Parathyroid adenoma (tissue), 2 donors: ENCODE data around the gene NCOA1.
A peak's percentile ranks its signal among the peaks of the same experiment; 100 is the strongest.

Source experiments
- H2AFZ ChIP-seq: fragments of 300-600 bp; sonication (generic); one replicate; pipeline ENCODE4 v1.7.0; 2017; ENCODE audit warnings: antibody characterized with exemption, mild to moderate bottlenecking
- H3K27ac ChIP-seq: fragments of 300-600 bp; sonication (generic); one replicate; pipeline ENCODE4 v1.7.0; 2017
- H3K27me3 ChIP-seq: fragments of 300-600 bp; sonication (generic); one replicate; pipeline ENCODE4 v1.7.0; 2017; ENCODE audit warnings: low read length; ENCODE audit not compliant: control insufficient read depth, insufficient read depth
- H3K36me3 ChIP-seq: fragments of 300-600 bp; sonication (generic); one replicate; pipeline ENCODE4 v1.7.0; 2017; ENCODE audit warnings: low read length; ENCODE audit not compliant: control insufficient read depth, insufficient read depth
- H3K4me1 ChIP-seq: fragments of 300-600 bp; sonication (generic); one replicate; pipeline ENCODE4 v1.7.0; 2017; ENCODE audit warnings: control low read depth
- H3K4me2 ChIP-seq: fragments of 300-600 bp; sonication (generic); one replicate; pipeline ENCODE4 v1.7.0; 2017; ENCODE audit warnings: low read length
- H3K4me3 ChIP-seq: fragments of 300-600 bp; sonication (generic); one replicate; pipeline ENCODE4 v1.7.0; 2017; ENCODE audit warnings: low read depth, low read length
- H3K79me2 ChIP-seq: fragments of 300-600 bp; sonication (generic); one replicate; pipeline ENCODE4 v1.7.0; 2017; ENCODE audit warnings: control low read depth
- H3K9ac ChIP-seq: fragments of 300-600 bp; sonication (generic); one replicate; pipeline ENCODE4 v1.7.0; 2017; ENCODE audit warnings: mild to moderate bottlenecking
- H3K9me3 ChIP-seq: fragments of 300-600 bp; sonication (generic); one replicate; pipeline ENCODE4 v1.7.0; 2017; ENCODE audit warnings: low read length; ENCODE audit not compliant: control insufficient read depth
- TF ChIP-seq, protein P1 (sequence below): fragments of 300-600 bp; sonication (generic); IDR thresholded peaks from one replicate; pipeline ENCODE4 v1.7.0; 2017; ENCODE audit warnings: antibody characterized with exemption, mild to moderate bottlenecking
- donor health status: primary hyperparathyroidism.

Gene NCOA1

DNA sequence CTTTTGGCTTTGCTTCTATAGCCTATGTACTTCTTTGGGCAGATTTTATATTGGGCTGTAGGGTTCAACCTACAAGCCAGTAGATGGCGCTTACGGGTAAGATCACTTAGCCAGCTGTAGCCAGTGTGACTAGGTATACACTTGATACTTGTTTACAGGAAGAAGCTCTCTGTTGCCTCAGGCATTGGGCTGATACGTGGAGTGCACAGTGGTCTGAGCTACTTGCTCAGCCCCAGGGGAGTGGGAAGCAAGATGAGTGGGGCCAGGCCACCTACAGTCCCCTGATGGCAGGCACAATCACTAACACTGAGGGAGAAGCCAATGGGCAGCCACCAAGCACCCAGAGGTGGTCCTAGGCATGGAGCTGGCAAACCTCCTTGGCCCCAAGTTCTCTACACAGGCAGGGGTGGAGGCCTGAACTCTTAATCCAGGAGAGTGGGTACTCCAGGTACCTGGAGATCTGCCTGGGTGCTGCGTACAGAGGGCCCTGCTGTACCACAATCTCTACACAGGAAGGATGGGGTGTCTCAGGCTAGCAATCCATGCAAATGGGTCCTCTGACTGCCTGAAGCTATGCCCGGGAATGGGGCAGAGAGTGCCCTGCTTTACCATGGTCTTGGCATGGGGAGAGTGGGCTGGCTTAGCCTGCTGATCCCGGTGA is 122.2 kb downstream of the NCOA1 start:
- peaks cover 50% of the 10 kb centered on the region for H3K79me2 ChIP-seq
- TF ChIP-seq, protein P1, sequence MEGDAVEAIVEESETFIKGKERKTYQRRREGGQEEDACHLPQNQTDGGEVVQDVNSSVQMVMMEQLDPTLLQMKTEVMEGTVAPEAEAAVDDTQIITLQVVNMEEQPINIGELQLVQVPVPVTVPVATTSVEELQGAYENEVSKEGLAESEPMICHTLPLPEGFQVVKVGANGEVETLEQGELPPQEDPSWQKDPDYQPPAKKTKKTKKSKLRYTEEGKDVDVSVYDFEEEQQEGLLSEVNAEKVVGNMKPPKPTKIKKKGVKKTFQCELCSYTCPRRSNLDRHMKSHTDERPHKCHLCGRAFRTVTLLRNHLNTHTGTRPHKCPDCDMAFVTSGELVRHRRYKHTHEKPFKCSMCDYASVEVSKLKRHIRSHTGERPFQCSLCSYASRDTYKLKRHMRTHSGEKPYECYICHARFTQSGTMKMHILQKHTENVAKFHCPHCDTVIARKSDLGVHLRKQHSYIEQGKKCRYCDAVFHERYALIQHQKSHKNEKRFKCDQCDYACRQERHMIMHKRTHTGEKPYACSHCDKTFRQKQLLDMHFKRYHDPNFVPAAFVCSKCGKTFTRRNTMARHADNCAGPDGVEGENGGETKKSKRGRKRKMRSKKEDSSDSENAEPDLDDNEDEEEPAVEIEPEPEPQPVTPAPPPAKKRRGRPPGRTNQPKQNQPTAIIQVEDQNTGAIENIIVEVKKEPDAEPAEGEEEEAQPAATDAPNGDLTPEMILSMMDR = peak; percentile 21
- H3K4me2 ChIP-seq = no peak overlapping the region
- H3K27ac ChIP-seq = no peak overlapping the region
- H3K9ac ChIP-seq = no peak overlapping the region
- H3K36me3 ChIP-seq = no peaks in the 10 kb centered on the region
- peaks cover 4% of the 10 kb centered on the region for H3K4me1 ChIP-seq
- H3K9me3 ChIP-seq = no peaks in the 10 kb centered on the region
- H3K4me3 ChIP-seq = no peak overlapping the region
- no peak overlapping the region for H2AFZ ChIP-seq
- H3K27me3 ChIP-seq = no peaks in the 10 kb centered on the region

DNA sequence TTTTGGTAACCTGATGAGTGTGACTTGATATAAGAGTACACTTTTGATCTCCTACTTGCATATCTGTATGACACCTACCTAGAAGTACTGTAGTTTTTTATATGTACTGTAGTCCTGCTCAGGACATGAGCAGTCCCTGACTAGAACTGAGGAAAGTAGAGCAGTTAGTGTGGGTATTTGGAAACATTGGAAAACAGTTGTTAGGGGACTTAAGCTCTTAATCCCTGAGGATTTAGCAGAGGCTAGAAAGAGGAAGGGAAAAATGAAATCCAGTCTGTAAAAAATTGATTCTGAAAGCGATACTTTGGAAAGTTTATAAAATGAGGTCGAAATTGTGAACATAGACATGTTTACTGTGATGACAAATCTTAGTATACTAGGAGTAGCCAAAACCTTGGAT is 125.6 kb downstream of the NCOA1 start:
- TF ChIP-seq, protein P1 = no peak
- Histone ChIP-seq H3K4me2 (no peak overlapping the region), H3K4me1 (peaks cover 4% of the 10 kb centered on the region), H3K9me3 (no peaks in the 10 kb centered on the region), H3K79me2 (peaks cover 45% of the 10 kb centered on the region), H3K27me3 (no peaks in the 10 kb centered on the region), H3K27ac (no peak overlapping the region), H2AFZ (no peak overlapping the region), H3K4me3 (no peak overlapping the region), H3K9ac (no peak overlapping the region), H3K36me3 (no peaks in the 10 kb centered on the region)

DNA sequence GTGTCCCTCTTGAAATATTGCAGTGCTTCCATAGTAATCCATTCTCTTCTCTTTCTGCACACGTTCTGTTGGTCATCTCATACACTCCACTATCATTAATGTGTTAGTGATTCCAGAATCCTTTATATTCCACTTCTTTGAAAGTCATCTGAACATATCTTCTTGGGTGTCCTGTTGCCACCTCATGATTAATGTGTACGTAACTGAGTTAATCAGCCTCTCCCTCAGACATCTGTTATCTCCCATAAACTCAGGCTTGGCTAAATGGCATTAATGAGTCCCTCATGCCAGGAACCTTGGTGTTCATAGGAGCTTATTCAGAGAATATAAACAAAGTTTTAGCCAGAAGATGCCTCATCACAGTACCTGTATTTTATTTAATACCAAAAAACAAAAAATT is 126.4 kb downstream of the NCOA1 start:
- no peak overlapping the region for H3K4me2 ChIP-seq
- H3K9me3 ChIP-seq = no peaks in the 10 kb centered on the region
- TF ChIP-seq, protein P1 = no peak
- H3K27me3 ChIP-seq = no peaks in the 10 kb centered on the region
- H3K4me1 ChIP-seq = peaks cover 4% of the 10 kb centered on the region
- peaks cover 38% of the 10 kb centered on the region for H3K79me2 ChIP-seq
- no peaks in the 10 kb centered on the region for H3K36me3 ChIP-seq
- H3K9ac ChIP-seq = no peak overlapping the region
- H3K27ac ChIP-seq = no peak overlapping the region
- no peak overlapping the region for H2AFZ ChIP-seq
- H3K4me3 ChIP-seq = no peak overlapping the region

DNA sequence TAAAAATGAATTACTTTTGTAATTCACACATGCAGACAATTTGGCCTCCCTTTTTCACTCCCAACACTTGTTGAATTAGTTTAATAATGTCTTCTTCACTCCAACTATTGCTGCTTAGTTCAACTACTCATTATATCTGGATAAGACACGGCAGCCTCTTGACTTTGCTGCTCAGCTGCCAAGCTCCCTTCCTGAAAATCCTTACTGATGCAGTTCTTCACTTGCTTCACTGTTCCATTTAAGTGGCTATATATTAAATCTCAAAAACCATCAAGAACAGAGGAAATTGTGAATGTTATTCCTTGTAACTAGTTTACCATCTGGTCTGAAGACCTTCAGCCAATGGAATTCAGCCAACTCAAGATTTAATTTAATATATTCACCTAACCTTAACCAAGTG is 127.1 kb downstream of the NCOA1 start:
- H3K79me2 ChIP-seq = peaks cover 36% of the 10 kb centered on the region
- TF ChIP-seq, protein P1 = no peak
- no peak overlapping the region for H3K4me3 ChIP-seq
- no peaks in the 10 kb centered on the region for H3K27me3 ChIP-seq
- no peak overlapping the region for H3K9ac ChIP-seq
- H2AFZ ChIP-seq = no peak overlapping the region
- H3K27ac ChIP-seq = no peak overlapping the region
- H3K9me3 ChIP-seq = no peaks in the 10 kb centered on the region
- peaks cover 4% of the 10 kb centered on the region for H3K4me1 ChIP-seq
- no peak overlapping the region for H3K4me2 ChIP-seq
- no peaks in the 10 kb centered on the region for H3K36me3 ChIP-seq

DNA sequence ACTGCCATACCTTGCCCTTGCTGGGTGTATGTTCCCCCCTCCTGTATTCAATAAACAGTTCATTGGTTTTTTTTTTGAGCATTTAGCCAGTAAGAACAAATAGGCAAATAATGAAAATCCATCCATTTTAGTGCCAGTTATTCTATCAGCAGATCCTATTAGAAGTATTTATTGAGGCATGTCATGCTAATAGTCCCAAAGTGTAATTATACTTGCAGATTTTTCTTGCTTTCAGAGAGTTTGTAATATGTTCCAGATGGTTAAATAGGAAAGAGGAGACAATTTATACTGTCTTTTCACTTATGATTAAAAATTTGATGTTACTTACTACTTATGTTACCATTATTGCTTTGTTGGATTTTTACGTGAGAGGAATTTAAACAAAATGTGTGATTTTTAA is 127.6 kb downstream of the NCOA1 start:
- H3K36me3 ChIP-seq = no peaks in the 10 kb centered on the region
- no peak overlapping the region for H3K4me2 ChIP-seq
- H3K4me3 ChIP-seq = no peak overlapping the region
- no peaks in the 10 kb centered on the region for H3K27me3 ChIP-seq
- H3K4me1 ChIP-seq = peaks cover 4% of the 10 kb centered on the region
- TF ChIP-seq, protein P1 = no peak
- H2AFZ ChIP-seq = no peak overlapping the region
- no peaks in the 10 kb centered on the region for H3K9me3 ChIP-seq
- H3K9ac ChIP-seq = no peak overlapping the region
- H3K27ac ChIP-seq = no peak overlapping the region
- H3K79me2 ChIP-seq = peaks cover 32% of the 10 kb centered on the region
